HG02938 (cell line): ENCODE results near the gene PI3.
"Not testable (repeated sequence)": the region's sequence is repeated elsewhere in the genome, so short reads cannot be mapped to it uniquely, and the experiment has no call there.

Source experiments
- ATAC-seq: cut with Tn5 transposase; IDR thresholded peaks from one replicate; pipeline ENCODE4 v1.9.1; 2021; ENCODE audit warnings: mild to moderate bottlenecking, moderate library complexity; ENCODE audit not compliant: unreplicated experiment

PI3 gene

DNA sequence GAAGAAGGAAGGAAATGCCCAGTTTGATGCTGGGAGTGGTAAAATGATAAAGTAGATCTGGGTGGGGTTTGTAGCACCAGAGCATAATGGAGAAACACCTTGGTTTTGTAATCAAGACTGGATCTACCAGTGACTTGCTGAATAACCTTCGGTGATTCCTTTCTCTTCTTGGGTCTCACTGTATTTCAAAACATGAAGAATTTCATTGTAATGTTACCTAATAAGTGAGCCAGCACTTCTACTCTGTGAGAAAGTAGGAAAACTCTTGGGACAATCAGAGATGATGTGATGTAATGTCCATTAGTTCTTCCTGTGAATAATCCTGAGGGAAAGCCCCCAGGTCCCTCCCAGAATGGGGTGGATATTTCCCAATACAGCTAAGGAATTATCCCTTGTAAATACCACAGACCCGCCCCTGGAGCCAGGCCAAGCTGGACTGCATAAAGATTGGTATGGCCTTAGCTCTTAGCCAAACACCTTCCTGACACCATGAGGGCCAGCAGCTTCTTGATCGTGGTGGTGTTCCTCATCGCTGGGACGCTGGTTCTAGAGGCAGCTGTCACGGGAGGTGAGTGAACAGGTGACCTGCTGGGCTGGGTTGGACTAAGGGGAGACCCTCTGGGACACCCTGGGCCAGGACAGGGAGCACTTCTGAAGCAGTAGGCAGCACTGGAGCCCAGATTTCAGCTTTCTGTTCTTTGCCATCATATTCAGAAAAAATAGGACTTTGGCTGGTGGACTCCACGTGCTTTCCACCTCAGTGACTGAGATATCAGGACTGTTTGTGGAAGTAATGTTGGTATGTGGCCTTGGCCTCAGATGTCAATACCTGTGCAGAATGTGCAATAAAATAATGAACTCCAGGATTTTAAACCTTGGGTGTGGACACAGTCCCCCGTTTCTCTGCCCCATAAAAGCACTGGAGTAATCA, at the start of gene PI3:
Gene PI3, plus strand, starts transcription at position 469 of the 931 bp plus-strand sequence. Its CDS starts 21 bp downstream, at position 490.
- ATAC-seq = no peak

DNA sequence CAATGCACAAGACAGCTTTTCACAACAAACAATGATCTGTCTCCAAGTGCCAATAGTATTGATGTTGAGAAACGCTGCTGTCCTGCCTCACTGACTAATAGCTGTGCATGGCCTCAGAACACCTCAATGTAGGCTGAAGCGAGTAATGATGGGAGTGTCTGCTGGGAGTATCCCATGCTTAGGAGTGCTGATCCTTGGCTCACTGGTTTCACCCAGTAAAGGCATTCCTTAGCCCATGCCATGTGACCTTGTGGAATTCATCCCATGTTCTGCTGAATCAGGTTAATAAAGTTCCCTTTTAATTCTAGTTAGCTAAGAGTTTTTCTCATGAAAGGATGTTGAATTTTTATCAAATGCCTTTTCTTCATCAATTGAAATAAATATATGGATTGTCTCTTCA, 46.6 kb upstream of the PI3 start:
- ATAC-seq = no peak

- ATAC-seq = no peak
These were observed 37.8 kb upstream of the PI3 start for GRCh38 chr20:45136911-45137310.

- ATAC-seq = no peak
These were observed 36.0 kb upstream of the PI3 start for GRCh38 chr20:45138561-45139300.

DNA sequence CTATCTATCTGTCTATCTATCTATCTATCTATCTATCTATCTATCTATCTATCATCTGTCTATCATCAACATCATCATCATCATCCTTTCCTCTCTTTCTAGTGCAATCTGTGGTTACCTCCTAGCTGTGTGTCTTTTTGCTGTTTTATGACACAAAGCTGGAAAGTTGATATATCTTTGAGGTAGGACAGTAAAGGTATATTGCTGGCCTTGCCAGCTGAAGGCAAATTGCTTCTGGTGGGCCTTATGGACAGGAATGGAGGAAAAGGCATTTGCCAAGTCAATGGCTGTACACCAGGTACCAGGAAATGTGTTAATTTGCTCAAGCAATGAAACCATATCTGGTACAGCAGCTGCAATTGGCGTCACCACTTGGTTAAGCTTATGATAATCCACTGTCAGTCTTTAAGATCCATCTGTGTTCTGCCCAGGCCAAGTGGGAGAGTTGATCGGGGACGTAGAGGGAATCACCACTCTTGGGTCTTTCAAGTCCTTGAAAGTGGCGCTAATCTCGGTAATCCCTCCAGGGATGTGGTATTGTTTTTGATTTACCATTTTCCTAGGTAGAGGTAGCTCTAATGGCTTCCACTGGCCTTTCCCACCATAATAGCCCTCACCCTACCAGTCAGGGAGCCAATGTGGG, 34.8 kb upstream of the PI3 start:
- not testable (repeated sequence) for ATAC-seq

- no peak for ATAC-seq
These were observed 33.9 kb upstream of the PI3 start for GRCh38 chr20:45140836-45141235.

DNA sequence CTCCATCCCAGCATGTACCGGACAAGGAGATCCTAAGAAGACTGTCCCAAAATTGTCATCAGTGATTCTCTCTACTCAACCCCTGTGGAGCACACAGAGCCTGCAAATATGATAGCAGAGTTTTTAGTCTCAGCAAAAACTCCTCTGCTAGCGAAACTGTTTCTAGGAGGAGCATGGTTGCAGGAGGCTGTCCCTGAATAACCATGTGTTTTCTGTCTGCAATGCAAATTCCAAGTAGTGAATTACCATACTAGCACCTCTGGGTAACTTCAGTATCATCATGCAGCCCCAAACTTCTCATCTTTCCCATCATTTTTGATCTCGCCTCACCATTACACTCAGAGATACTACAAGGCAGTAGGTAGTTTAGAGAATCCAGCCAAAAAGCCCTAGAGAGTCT, 25.6 kb upstream of the PI3 start:
- no peak for ATAC-seq

DNA sequence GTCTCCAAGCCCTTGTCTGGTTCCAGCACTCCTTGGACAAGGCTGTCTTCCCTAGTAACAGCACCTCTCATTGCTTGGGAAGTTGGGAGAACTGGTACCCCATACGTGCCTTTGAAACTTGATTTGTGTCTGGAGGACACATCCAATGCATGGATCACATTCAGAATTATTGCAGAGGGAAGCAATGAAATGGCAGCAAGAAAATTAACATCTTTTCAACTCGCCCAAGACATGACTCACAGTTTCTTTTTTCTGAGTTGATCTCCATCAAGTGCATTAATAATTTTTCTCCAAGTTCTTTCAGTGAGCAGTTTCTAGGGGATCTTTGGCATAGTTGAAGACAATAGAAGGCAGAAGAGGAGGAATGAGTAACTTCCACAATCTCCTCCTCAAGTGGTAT, 22.3 kb upstream of the PI3 start:
- ATAC-seq = no peak

DNA sequence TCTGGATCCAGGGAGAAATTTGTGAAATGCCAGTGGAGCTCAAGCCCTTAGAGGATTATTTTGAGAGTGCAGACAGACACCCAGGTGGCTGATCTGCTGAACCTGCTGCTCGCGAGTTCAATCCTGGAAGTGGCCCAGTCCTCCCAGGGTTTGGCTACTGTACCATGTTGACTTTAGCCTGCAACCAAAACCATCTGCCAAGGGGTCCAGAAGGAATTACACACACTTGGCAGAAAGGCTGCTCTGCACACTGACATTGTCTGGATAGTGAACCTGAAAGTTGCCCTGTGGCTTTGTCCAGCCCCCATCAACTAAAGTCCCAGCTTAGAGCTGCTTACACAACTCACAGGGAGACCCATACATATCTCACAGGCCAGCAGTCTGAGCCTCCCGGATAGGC, 21.6 kb upstream of the PI3 start:
- ATAC-seq = no peak

DNA sequence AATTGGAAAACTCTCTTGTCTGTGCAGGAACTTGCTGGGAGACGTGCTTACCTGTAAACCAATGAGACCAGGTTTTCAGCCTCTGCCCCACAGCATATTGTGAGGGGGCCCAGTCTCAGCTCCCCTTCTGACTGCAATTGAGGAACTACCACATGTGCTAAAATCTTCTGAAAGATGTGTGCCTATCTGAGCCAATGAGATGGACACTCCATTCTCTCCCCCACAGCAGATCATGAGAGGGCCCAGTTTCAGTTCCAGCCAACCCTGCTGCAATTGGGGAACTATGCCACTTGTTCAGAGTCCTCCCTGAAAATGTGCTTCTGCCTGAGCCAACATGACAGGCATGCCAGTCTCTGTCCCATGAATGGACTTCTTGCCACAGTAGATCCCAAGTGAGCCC, 20.9 kb upstream of the PI3 start:
- ATAC-seq = no peak

DNA sequence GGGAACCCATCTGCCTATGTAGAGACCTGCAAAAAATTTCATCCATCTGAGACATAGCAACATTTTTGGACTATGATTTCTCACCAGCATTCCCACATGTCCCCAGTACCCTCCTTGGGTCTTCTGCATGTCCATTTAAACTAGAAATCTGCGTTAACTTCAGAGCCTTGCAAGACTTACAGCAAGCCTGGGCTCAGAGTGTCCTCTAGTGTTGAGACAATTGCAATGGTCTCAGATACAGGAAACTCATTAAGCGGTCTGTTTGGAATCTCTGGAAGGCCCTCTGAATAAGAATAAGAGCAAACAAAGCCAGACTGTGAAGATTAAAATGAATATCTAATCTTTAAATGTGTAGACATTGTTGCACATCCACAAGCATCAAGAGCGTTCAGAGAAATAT, 20.5 kb upstream of the PI3 start:
- no peak for ATAC-seq

- ATAC-seq = not testable (repeated sequence)
These were observed 19.9 kb upstream of the PI3 start for GRCh38 chr20:45154794-45155193.

DNA sequence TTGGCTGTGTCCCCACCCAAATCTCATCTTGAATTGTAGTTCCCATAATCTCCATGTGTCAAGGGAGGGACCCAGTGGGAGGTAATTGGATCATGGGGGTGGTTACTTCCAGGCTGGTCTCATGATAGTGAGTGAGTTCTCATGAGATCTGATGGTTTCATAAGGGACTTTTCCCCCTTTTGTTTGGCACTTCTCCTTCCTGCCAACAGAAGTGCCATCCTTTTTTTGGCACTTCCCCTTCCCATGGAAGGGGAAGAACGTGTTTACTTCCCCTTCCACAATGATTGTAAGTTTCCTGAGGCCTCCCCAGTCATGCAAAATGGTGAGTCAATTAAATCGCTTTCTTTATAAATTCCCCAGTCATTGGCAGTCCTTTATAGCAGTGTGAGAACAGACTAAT, 18.0 kb upstream of the PI3 start:
- no peak for ATAC-seq

GRCh38 chr20:45157962-45158361, 16.7 kb upstream of the PI3 start:
- ATAC-seq = no peak

DNA sequence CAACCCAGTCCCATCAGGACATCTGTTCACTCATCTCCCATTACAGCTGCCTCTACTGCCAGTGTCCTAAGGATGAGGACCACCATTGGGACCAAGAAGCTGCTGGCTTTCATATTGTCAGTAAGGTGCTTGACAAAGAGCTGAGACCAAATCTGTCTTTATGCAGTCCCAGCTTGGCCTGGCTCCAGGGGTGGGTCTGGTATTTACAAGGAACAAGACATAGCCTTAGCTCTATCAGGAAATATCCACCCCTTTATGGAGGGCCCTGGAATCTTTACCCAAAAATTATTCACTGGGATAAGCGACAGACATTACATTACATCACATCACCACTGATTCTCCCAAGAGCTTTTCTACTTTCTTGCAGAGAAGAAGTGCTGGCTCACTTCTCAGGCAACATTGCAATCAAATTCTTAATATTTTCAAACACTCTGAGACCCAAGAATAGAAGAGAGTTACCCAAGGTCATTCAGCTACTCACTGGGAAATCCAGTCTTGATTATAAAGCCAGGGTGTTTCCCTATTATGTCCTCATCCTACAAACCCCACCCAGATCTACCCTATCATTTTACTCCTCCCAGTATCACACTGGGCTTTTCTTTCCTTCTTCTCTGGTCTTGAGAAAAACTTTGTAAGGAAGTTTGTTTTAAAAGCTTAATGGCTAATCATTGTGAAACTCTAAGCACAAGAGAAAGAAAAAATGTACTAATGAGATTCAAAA, 11.5 kb upstream of the PI3 start:
- no peak for ATAC-seq

DNA sequence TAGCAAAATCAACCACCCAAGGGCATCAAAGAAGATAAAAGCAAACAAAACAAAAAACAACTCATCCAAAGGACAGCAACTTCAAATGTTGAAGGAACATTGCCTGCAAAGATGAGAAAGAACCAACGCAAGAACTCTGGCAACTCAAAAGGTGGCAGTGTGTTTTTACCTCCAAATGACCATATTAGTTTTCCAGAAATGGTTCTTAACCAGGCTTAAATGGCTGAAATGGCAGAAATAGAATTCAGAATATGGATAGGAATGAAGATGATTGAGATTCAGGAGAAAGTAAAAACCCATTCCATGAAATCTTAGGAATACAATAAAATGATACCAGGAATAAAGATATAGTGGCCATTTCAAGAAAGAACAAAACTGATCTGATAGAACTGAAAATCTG, 9.8 kb upstream of the PI3 start:
- ATAC-seq = no peak

GRCh38 chr20:45173522-45173921, 1.2 kb upstream of the PI3 start:
- no peak for ATAC-seq

DNA sequence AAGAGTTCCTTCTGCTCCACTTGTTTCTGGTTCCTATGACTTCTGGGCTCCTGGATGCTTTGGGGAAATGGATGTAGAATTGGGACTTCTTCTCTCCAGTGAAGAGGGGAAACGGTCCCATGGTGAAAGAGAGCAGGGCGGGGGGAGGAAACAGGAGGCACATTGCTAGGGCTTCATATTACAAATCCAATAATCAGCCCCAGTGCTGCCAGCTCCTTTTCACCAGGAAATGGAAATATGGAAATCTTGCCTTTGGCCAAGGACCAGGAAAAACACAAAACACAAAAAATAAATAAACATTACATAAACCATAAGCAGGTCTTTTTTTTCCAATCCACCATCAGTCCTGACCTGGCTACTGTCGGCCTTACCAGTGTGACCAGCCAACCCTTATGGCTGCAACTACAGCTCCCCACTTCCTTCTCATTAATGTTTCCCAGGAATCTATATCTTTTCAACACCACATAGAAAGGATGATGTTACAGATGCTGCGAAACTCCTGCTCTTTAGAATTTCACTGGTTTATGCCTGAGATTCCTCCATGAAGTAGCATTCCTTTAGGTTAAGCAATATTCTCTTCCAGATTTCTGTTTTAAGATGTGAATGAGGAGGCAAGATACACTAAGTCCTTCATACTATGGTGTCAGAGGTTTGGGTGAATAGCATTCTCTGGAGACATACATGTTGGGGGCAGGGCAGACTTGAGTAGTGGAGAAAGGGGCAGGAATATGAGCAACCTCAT, 2.0 kb downstream of the PI3 start:
- no peak for ATAC-seq

- ATAC-seq = no peak
These were observed 4.5 kb downstream of the PI3 start for GRCh38 chr20:45179166-45179565.

- no peak for ATAC-seq
These were observed 6.9 kb downstream of the PI3 start for GRCh38 chr20:45181639-45182038.
